Neural progenitor cell (in vitro differentiated cells): Measurements from ENCODE around the gene GGA3. TPM values are rescaled to one million over a fixed set of nuclear protein-coding genes. Genes with fewer than 3 reads are reported as not detected.

Experiments used
- DNase-seq: peaks from one replicate; pipeline ENCODE4 v3.0.0-alpha.2; 2016; ENCODE audit warnings: low spot score
- H2AFZ ChIP-seq: fragments of 200-600 bp; sonication (generic); replicated peaks from 2 replicates; pipeline ENCODE4 v1.6.1; 2016; ENCODE audit warnings: antibody characterized with exemption
- H3F3A ChIP-seq: fragments of 200-600 bp; sonication (generic); 2 replicates; pipeline ENCODE4 v1.6.1; 2016; ENCODE audit warnings: antibody characterized with exemption, low read depth
- H3K27ac ChIP-seq: fragments of 200-600 bp; sonication (generic); 2 replicates; pipeline ENCODE4 v1.5.1; 2016; ENCODE audit warnings: mild to moderate bottlenecking
- H3K27me3 ChIP-seq: fragments of 200-600 bp; sonication (generic); 2 replicates; pipeline ENCODE4 v1.6.1; 2016; ENCODE audit warnings: mild to moderate bottlenecking, moderate library complexity
- H3K36me3 ChIP-seq: fragments of 200-600 bp; sonication (generic); 2 replicates; pipeline ENCODE4 v1.5.1; 2016
- H3K4me1 ChIP-seq: fragments of 200-600 bp; sonication (generic); 2 replicates; pipeline ENCODE4 v1.6.1; 2016; ENCODE audit warnings: mixed run types
- H3K4me2 ChIP-seq: fragments of 200-600 bp; sonication (generic); 2 replicates; pipeline ENCODE4 v1.6.1; 2016
- H3K4me3 ChIP-seq: fragments of 200-600 bp; sonication (generic); 2 replicates; pipeline ENCODE4 v1.5.1; 2016
- H3K79me2 ChIP-seq: fragments of 200-600 bp; sonication (generic); 2 replicates; pipeline ENCODE4 v1.6.1; 2016; ENCODE audit warnings: low read depth
- H3K9ac ChIP-seq: fragments of 200-600 bp; sonication (generic); 2 replicates; pipeline ENCODE4 v1.6.1; 2016
- H3K9me3 ChIP-seq: fragments of 200-600 bp; sonication (generic); 2 replicates; pipeline ENCODE4 v1.5.1; 2016; ENCODE audit warnings: low read depth
- H4K20me1 ChIP-seq: fragments of 200-600 bp; sonication (generic); 2 replicates; pipeline ENCODE4 v1.6.1; 2016; ENCODE audit warnings: low read depth
- H3K27ac Mint-ChIP-seq: 3 replicates; pipeline ENCODE4 v1.8.0; 2021; ENCODE audit warnings: mixed read lengths
- H3K27me3 Mint-ChIP-seq: 2 replicates; pipeline ENCODE4 v1.8.0; 2022; ENCODE audit warnings: low read depth, mild to moderate bottlenecking, inconsistent platforms, moderate library complexity, mixed read lengths; ENCODE audit not compliant: insufficient read depth
- H3K36me3 Mint-ChIP-seq: 3 replicates; pipeline ENCODE4 v1.8.0; 2021; ENCODE audit warnings: mixed read lengths
- H3K4me1 Mint-ChIP-seq: 3 replicates; pipeline ENCODE4 v1.8.0; 2021; ENCODE audit warnings: mixed read lengths
- H3K4me3 Mint-ChIP-seq: 3 replicates; pipeline ENCODE4 v1.8.0; 2021; ENCODE audit warnings: mild to moderate bottlenecking, moderate library complexity, mixed read lengths
- H3K9me3 Mint-ChIP-seq: 3 replicates; pipeline ENCODE4 v1.8.0; 2020; ENCODE audit warnings: mixed read lengths
- CTCF ChIP-seq: fragments of 200-600 bp; sonication (generic); IDR thresholded peaks from 2 replicates; pipeline ENCODE4 v1.5.1; 2017; ENCODE audit warnings: antibody characterized with exemption, mild to moderate bottlenecking
- EZH2 ChIP-seq: fragments of 200-600 bp; sonication (generic); IDR thresholded peaks from 2 replicates; pipeline ENCODE4 v1.6.1; 2017; ENCODE audit warnings: antibody characterized with exemption, mild to moderate bottlenecking, moderate library complexity
- EZH2phosphoT487 ChIP-seq: fragments of 200-600 bp; sonication (generic); IDR thresholded peaks from 2 replicates; pipeline ENCODE4 v1.6.1; 2017; ENCODE audit warnings: antibody characterized with exemption
- total RNA-seq: library from RNA; depleted of rRNA; stranded (reverse); fragments of >200 nt; gene quantifications from 2 replicates; pipeline ENCODE4 v1.2.3, GENCODE V29; 2015; ENCODE audit warnings: low replicate concordance

The GGA3 gene
- total RNA-seq, 1 donor from 2014 or later, result 28.0 TPM

GRCh38 chr17:75205793-75206163, 55.6 kb downstream of the GGA3 start:
- Histone ChIP-seq H4K20me1 (peaks cover 8% of the 10 kb centered on the region), H3K9me3 (no peaks in the 10 kb centered on the region), H3K27ac (peak overlapping the region; percentile 100), H3K9ac (peak overlapping the region; percentile 97), H3K4me3 (peak overlapping the region; percentile 80), H3K4me1 (peaks cover 4% of the 10 kb centered on the region), H2AFZ (peak overlapping the region; percentile 81), H3K27me3 (no peaks in the 10 kb centered on the region), H3F3A (peaks cover 21% of the 10 kb centered on the region), H3K4me2 (peak overlapping the region; percentile 99), H3K36me3 (peaks cover 10% of the 10 kb centered on the region), H3K79me2 (peaks cover 58% of the 10 kb centered on the region)
- no peaks in the 10 kb centered on the region for H3K9me3 Mint-ChIP-seq
- no peak for DNase-seq
- TF ChIP-seq CTCF, result peak; percentile 32
- no peak for TF ChIP-seq EZH2phosphoT487
- peak overlapping the region; percentile 100 for H3K27ac Mint-ChIP-seq
- H3K36me3 Mint-ChIP-seq, result peaks cover 11% of the 10 kb centered on the region
- peaks cover 9% of the 10 kb centered on the region for H3K27me3 Mint-ChIP-seq
- peaks cover 14% of the 10 kb centered on the region for H3K4me1 Mint-ChIP-seq
- H3K4me3 Mint-ChIP-seq, result peak overlapping the region; percentile 96

- Mint-ChIP-seq H3K4me3 (peak within 1 kb of the TSS; percentile 96), H3K27ac (peak within 1 kb of the TSS; percentile 100), H3K9me3 (no peaks in the 10 kb centered on the region), H3K27me3 (peaks cover 9% of the 10 kb centered on the region), H3K4me1 (peaks cover 14% of the 10 kb centered on the region), H3K36me3 (peaks cover 8% of the 10 kb centered on the region)
- Histone ChIP-seq H3K79me2 (peaks cover 54% of the 10 kb centered on the region), H3K9ac (peak within 1 kb of the TSS; percentile 97), H3K9me3 (no peaks in the 10 kb centered on the region), H3K4me2 (peak within 1 kb of the TSS; percentile 99), H3F3A (peaks cover 21% of the 10 kb centered on the region), H3K36me3 (peaks cover 8% of the 10 kb centered on the region), H3K27me3 (no peaks in the 10 kb centered on the region), H3K4me1 (peaks cover 4% of the 10 kb centered on the region), H2AFZ (peak within 1 kb of the TSS; percentile 81), H3K4me3 (peak within 1 kb of the TSS; percentile 80), H4K20me1 (peaks cover 8% of the 10 kb centered on the region), H3K27ac (peak within 1 kb of the TSS; percentile 100)
- TF ChIP-seq EZH2phosphoT487 (no peak), EZH2 (no peak), CTCF (no peak)
- DNase-seq, result peak; percentile 96
Measured at GRCh38 chr17:75205037-75205792, 56.2 kb downstream of the GGA3 start, which contains the start of gene NUP85. NUP85 (plus strand) TSS chr17:75205679; CDS start chr17:75205762, 83 bp downstream.

GRCh38 chr17:75199886-75200618, 61.4 kb downstream of the GGA3 start:
- Histone ChIP-seq H3K4me2 (no peak overlapping the region), H3K36me3 (no peaks in the 10 kb centered on the region), H3K27ac (no peak overlapping the region), H3K9me3 (no peaks in the 10 kb centered on the region), H3K9ac (no peak overlapping the region), H4K20me1 (no peaks in the 10 kb centered on the region), H2AFZ (no peak overlapping the region), H3K4me3 (no peak overlapping the region), H3F3A (peaks cover 11% of the 10 kb centered on the region), H3K27me3 (no peaks in the 10 kb centered on the region), H3K4me1 (no peaks in the 10 kb centered on the region), H3K79me2 (peaks cover 5% of the 10 kb centered on the region)
- Mint-ChIP-seq H3K9me3 (no peaks in the 10 kb centered on the region), H3K27ac (no peak overlapping the region), H3K27me3 (no peaks in the 10 kb centered on the region), H3K4me3 (no peak overlapping the region), H3K36me3 (no peaks in the 10 kb centered on the region), H3K4me1 (peaks cover 3% of the 10 kb centered on the region)
- DNase-seq, result no peak
- TF ChIP-seq EZH2phosphoT487, result no peak
- no peak for TF ChIP-seq CTCF
- TF ChIP-seq EZH2, result no peak
